SU-DHL-6 (cell line): Measurements from ENCODE around the gene VAT1L.

Experiments used
- H2AFZ ChIP-seq: fragments of 200-600 bp; sonication (generic); 2 replicates; pipeline ENCODE4 v1.6.1; 2014; ENCODE audit warnings: low read depth, mild to moderate bottlenecking, moderate library complexity, mixed read lengths, antibody characterized with exemption, low read length; ENCODE audit not compliant: severe bottlenecking
- H3F3A ChIP-seq: fragments of 200-600 bp; shearing (Covaris generic); 2 replicates; pipeline ENCODE4 v1.6.0; 2016; ENCODE audit warnings: antibody characterized with exemption, mild to moderate bottlenecking; ENCODE audit not compliant: insufficient read depth
- H3K27ac ChIP-seq: fragments of 200-600 bp; sonication (generic); 2 replicates; pipeline ENCODE4 v1.5.1; 2016; ENCODE audit warnings: low read depth, mild to moderate bottlenecking, low read length, moderate library complexity, mixed read lengths
- H3K27me3 ChIP-seq: fragments of 200-600 bp; sonication (generic), shearing (Covaris generic); 2 replicates; pipeline ENCODE4 v1.6.0; 2014; ENCODE audit warnings: mild to moderate bottlenecking, low read length
- H3K36me3 ChIP-seq: fragments of 200-600 bp; sonication (generic); 2 replicates; pipeline ENCODE4 v1.6.1; 2014; ENCODE audit warnings: mild to moderate bottlenecking, low read length, mixed read lengths
- H3K4me2 ChIP-seq: fragments of 300-600, 200-600 bp; shearing (Covaris generic), sonication (generic); 2 replicates; pipeline ENCODE4 v1.6.0; 2014; ENCODE audit warnings: low read length, low read depth, mild to moderate bottlenecking; ENCODE audit not compliant: poor library complexity, severe bottlenecking
- H3K4me3 ChIP-seq: fragments of 200-600 bp; sonication (generic); 2 replicates; pipeline ENCODE4 v1.5.1; 2014; ENCODE audit warnings: antibody characterized with exemption, low read length, mild to moderate bottlenecking, mixed read lengths; ENCODE audit not compliant: insufficient read depth, poor library complexity, severe bottlenecking
- H3K79me2 ChIP-seq: fragments of 200-600 bp; sonication (generic); 2 replicates; pipeline ENCODE4 v1.6.1; 2014; ENCODE audit warnings: mild to moderate bottlenecking, low read length, moderate library complexity; ENCODE audit not compliant: insufficient read depth
- H3K9ac ChIP-seq: fragments of 200-600 bp; sonication (generic); 2 replicates; pipeline ENCODE4 v1.7.0; 2014; ENCODE audit warnings: mild to moderate bottlenecking, low read length
- H3K9me2 ChIP-seq: fragments of 200-600 bp; sonication (generic); replicated peaks from 2 replicates; pipeline ENCODE4 v1.6.1; 2014; ENCODE audit warnings: low read length; ENCODE audit not compliant: insufficient read depth
- H3K9me3 ChIP-seq: fragments of 200-600 bp; sonication (generic); 2 replicates; pipeline ENCODE4 v1.6.1; 2014; ENCODE audit warnings: low read length, mixed read lengths; ENCODE audit not compliant: insufficient read depth
- H4K20me1 ChIP-seq: fragments of 200-600 bp; sonication (generic); 2 replicates; pipeline ENCODE4 v1.6.1; 2014; ENCODE audit warnings: low read depth, mild to moderate bottlenecking, antibody characterized with exemption, low read length, moderate library complexity, mixed read lengths
- CTCF ChIP-seq: fragments of 200-600 bp; sonication (generic); IDR thresholded peaks from one replicate; pipeline ENCODE4 v1.5.1; 2017; ENCODE audit warnings: antibody characterized with exemption, mild to moderate bottlenecking, low read length, moderate library complexity; ENCODE audit not compliant: insufficient read depth, poor library complexity, severe bottlenecking
- EZH2phosphoT487 ChIP-seq: fragments of 200-600 bp; sonication (generic), shearing (Covaris generic); conservative IDR thresholded peaks from 2 replicates; pipeline ENCODE4 v1.6.1; 2018; ENCODE audit warnings: mild to moderate bottlenecking, antibody characterized with exemption, low read length, moderate library complexity, mixed read lengths

Gene VAT1L

GRCh38 chr16:77916111-77916510, 127.7 kb downstream of the VAT1L start:
- Histone ChIP-seq H3K79me2 (no peaks in the 10 kb centered on the region), H3K9me3 (no peaks in the 10 kb centered on the region), H3K27me3 (no peaks in the 10 kb centered on the region), H3K9me2 (no peaks in the 10 kb centered on the region), H4K20me1 (no peaks in the 10 kb centered on the region), H3K27ac (no peak overlapping the region), H3K4me3 (no peak overlapping the region), H2AFZ (no peak overlapping the region), H3K4me2 (no peak overlapping the region), H3K36me3 (no peaks in the 10 kb centered on the region), H3K9ac (no peak overlapping the region), H3F3A (no peaks in the 10 kb centered on the region)
- TF ChIP-seq CTCF (no peak), EZH2phosphoT487 (no peak)

GRCh38 chr16:77917971-77918370, 129.6 kb downstream of the VAT1L start:
- no peak overlapping the region for H3K27ac ChIP-seq

GRCh38 chr16:77918809-77919707, 130.7 kb downstream of the VAT1L start:
- H3K9me2 ChIP-seq = no peaks in the 10 kb centered on the region
- H3K27me3 ChIP-seq = no peaks in the 10 kb centered on the region
- H3F3A ChIP-seq = no peaks in the 10 kb centered on the region
- H3K36me3 ChIP-seq = no peaks in the 10 kb centered on the region
- TF ChIP-seq EZH2phosphoT487 = no peak
- no peak for TF ChIP-seq CTCF
- H3K79me2 ChIP-seq = no peaks in the 10 kb centered on the region
- no peak overlapping the region for H3K9ac ChIP-seq
- H3K27ac ChIP-seq = no peak overlapping the region
- H3K4me2 ChIP-seq = no peak overlapping the region
- H3K9me3 ChIP-seq = no peaks in the 10 kb centered on the region
- no peaks in the 10 kb centered on the region for H4K20me1 ChIP-seq
- H3K4me3 ChIP-seq = no peak overlapping the region
- no peak overlapping the region for H2AFZ ChIP-seq

More at GRCh38 chr16:77917971-77918370, 129.6 kb downstream of the VAT1L start:
- H3K27me3 ChIP-seq = no peaks in the 10 kb centered on the region
- no peaks in the 10 kb centered on the region for H3K79me2 ChIP-seq
- no peaks in the 10 kb centered on the region for H3K36me3 ChIP-seq
- H3K4me3 ChIP-seq = no peak overlapping the region
- no peak overlapping the region for H3K9ac ChIP-seq
- H3K4me2 ChIP-seq = no peak overlapping the region
- no peaks in the 10 kb centered on the region for H3K9me3 ChIP-seq
- TF ChIP-seq EZH2phosphoT487 = no peak
- no peak for TF ChIP-seq CTCF
- H4K20me1 ChIP-seq = no peaks in the 10 kb centered on the region
- H3K9me2 ChIP-seq = no peaks in the 10 kb centered on the region
- H3F3A ChIP-seq = no peaks in the 10 kb centered on the region
- H2AFZ ChIP-seq = no peak overlapping the region
